HG03139 (cell line): ENCODE results near the gene GLT6D1.

Experiments
- ATAC-seq: cut with Tn5 transposase; IDR thresholded peaks from one replicate; pipeline ENCODE4 v1.9.1; 2021; ENCODE audit not compliant: unreplicated experiment

The GLT6D1 gene

DNA sequence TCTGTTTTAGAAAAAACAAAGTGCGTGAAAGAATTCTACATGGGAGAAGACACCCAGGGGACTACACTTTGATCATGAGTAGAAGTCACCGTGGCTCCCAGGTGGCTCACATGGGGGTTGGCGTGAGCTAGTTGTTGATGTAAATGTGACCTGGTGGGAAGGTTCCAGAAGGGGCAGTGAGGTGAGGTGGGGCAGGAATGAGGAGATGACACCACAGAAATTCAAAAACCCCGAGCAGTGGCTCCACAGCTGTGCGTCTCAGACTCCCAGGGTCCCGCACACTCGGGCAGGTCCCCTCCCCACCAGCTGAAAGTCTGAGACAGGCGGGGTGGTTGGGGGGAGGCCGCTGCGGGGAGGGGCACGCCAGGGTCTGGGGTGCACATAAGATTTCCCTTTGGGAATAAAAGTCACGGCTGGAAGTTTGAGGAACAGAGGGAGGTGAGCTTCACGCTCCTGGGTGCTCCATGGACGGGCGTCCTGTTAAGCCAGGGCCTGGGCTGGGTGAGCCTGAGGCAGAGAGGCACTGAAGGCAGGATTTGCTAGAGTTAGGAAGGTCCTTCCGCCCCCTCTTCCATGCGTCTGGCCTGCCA, 29.9 kb downstream of the GLT6D1 start:
- no peak for ATAC-seq

DNA sequence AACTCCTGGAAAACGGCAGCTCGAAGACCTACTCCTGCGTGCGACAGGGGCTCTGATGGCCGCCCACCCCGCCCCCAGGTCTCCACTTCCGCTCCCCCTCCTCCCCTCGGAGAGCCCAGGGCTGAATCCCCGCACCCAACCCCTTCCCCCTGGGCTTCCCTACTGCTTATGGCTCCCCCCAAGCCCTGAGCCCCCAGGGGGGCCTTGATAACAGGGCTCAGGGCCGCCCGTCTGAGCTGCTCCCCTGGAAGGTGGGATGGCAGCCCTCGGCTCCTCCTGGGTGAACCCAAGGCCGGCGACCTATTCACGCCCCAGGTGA, 30.4 kb downstream of the GLT6D1 start:
- ATAC-seq, result no peak

DNA sequence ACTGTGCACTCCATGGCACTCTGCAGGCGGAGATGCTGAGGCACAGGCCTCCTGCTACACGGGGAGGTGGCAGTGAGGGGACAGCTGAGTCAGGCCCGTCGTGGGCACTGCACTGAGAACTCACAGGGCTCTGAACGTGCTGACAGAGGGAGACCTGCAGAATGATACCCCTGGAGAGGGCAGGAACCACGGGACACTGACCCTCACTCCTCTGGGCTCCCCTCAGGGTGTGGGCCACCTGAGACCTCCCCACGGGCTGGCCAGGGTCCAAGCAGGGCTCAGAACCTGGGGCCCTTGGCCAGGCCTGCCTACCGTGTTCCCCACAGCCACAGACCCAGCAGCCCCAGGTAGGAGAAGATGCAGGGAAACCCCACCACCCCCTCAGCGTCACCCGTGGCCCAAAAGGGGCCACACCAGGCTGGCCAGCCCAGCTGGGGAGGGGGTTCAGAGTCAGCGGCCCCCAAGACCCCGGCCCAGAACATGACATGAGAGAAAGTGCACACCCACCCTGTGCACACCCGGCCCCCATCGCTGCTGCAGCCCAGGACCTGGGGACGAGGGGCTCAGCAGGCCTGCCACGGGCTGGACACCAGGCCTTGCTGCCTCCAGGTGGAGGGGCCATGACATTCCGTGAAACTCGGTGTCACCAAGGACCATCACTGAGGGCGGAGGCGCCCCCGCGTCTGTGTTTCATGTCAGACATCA, 30.9 kb downstream of the GLT6D1 start:
- no peak for ATAC-seq

DNA sequence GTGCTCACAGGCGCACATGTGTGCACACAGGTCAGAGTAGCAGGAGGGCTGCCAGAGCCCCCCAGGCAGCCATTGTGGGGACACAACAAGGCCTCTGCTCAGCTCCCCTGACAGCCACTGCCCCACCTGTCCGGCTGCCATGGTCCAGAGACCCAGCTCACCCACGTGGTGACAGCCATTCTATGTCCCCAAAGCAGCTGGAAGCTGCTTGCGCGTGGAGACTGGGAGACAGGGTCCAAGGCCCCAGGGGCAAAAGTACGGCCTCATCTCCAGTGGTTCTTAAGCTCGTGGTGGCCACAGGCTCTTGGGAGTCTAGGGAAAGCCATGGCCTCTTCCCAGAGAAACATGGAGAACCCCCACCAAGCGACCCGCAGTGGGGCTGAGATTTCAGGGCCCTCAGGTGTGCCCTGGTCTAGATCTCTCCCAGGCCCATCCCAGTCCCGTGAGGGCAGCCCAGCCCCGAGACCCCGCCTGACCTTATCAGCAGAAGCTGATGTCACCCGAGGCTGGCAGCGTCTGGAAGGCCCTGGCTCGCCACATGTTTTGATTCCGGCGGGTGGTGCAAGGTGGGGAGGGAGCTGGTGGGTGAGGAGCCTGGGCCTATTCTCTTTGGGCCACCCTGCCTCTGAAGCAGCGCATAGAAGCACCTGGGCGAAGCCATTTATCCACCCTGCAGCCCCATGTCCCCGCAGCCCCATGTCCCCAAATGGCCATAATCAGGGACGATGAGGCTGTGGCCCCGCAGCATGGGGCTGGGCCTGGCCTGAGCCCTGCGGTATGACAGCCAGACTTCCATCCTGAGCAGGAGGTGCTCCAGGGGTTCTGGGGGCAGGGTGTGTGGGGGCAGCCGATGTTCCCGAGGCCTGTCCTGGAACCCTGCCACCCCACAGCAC, 31.7 kb downstream of the GLT6D1 start:
- ATAC-seq, result no peak

- ATAC-seq, result no peak
Observed at GRCh38 chr9:135606885-135607259, 32.5 kb downstream of the GLT6D1 start.

GRCh38 chr9:135605238-135605781, 34.0 kb downstream of the GLT6D1 start:
- no peak for ATAC-seq

DNA sequence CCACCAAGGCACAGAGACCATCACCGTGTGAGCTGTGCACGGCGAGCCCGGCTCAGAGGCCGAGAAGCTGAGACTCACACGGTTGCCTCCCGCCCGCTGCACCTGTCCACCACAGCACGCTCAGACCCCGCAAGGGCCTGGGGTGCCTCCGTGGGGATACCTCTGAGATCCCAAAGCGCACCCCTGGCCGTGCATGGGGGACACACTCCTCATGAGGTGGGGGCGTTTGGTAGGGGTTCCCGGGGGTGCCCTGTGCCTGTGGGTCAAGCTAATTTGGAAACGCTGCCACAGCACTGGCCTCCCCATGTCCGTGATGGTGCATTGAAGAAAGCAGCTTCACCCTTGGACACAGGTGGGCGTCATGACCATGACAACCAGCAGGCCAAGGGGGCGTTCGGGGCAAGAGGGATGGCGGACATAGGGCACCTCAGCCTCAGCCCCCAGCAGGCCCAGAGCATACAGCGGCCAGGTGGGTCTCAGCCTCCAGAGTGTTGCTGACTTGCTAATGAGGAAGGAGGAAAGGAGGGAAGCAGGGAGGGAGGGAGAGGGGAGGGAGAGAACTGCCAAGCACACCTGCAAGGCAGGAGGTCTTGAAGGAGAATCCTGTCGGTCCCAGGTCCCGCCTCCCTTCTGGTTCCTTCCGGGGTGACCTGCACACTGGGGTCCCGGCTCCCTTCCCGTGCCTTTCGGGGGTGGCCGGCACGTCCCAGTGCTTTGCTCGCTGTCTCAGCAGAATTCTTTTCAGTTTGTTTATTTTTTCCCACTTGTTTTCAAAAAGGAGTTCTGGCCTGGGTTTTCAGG, 34.7 kb downstream of the GLT6D1 start:
- ATAC-seq, result no peak

DNA sequence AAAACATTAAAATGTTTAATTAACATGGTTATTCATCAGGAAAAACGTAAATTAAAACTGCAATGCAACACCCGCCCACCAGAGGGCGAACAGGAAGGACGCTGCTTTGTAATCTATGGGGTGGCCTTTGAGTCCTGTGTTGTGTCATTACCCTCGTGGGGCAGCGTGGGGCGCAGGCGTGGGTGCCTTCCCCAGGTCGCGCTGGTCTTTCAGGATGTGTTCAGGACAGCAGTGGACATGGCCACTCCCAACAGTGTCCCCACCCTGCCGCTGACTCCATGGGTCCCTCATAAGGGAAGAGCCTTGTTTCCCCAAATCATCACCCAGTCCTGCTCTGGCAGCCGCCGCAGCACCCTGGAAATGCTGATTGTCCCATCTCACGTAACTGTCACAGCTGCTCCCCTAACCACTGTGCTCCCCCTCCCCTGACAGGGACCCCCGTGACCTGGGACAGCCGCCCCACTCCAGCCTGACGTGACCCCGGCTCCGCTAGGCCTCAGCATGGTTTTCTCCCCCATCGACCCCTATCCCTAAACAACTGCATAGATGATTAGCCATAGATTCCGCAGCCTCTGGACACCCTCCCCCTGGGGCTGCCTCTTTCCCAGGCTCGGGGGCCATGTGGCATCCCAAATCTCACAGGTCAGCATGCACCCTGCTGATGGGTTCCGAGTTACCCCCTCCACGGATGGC, 36.4 kb downstream of the GLT6D1 start:
- ATAC-seq, result no peak

DNA sequence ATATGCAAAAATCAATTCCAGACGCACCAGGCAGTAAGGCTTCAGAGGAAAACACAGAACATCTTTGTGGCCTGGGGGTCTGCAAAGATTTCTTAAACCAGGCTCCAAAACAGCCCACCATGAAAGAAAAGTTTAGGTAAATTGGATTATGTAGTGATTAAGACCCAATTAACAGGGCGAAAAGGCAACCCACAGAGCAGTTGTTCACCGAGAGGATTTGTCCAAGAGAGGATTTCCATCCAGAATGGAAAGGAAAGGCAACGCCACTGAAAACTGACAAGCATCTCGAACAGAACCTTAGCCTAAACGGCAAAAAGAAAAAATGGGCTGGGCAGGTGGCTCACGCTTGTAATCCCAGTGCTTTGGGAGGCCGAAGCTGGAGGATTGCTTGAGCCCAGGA, 37.4 kb downstream of the GLT6D1 start:
- no peak for ATAC-seq

DNA sequence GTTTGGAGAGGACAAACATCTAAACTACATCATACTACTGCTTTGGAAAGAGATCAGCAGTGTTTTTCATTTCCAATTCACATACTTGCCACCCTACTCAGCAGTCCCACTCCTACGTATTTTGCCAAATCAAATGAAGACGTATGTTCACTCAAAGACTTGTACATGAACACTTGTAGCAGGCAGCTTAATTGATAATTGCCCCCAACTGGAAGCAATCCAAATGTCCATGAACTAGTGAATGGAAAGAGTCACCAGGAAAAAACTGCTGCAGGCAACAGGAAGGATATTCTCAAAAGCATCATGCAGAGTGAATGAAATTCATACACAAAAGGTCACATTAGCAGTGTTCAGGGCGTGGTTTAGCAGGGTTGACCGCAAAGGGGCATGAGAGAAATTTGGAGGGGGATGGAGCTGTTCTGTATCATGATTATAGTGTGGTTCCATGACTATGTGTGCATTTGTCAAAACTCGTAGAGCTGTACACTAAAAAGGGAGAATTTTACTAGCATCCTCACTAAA, 39.0 kb downstream of the GLT6D1 start:
- no peak for ATAC-seq

GRCh38 chr9:135596211-135596610, 43.1 kb downstream of the GLT6D1 start:
- no peak for ATAC-seq

DNA sequence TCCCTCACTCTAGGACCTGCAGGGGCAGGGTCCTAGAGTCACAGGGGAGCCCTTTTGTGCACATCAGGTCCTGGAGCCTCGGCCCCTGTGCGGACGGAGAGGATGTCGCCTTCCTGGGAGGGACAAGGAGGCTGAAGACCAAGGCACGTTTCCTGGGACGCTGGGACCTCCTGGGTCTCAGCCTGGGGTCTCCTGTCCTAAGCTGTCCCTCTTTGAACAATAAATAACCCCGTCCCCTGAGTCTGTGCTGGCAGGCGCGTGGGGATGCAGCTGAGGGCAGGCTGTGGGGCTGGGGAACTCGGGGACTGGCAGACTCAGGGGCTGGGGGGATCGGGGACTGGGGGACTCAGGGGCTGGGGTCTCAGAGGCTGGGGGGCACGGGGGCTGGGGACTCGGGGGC, 46.7 kb downstream of the GLT6D1 start:
- ATAC-seq, result no peak

DNA sequence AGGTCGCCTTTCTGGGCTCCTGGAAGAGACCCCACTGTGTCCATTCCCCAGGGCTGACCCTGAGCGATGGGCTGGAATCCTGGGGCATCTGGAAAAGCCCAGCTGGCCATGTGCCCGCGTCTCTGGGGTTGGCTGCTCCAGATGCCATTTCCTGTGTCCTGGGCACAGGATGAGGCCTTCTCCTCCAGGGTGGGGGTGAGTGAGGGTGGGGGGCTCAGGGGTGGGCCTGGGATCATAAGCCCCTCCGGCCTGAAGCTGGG, 47.1 kb downstream of the GLT6D1 start:
- no peak for ATAC-seq

DNA sequence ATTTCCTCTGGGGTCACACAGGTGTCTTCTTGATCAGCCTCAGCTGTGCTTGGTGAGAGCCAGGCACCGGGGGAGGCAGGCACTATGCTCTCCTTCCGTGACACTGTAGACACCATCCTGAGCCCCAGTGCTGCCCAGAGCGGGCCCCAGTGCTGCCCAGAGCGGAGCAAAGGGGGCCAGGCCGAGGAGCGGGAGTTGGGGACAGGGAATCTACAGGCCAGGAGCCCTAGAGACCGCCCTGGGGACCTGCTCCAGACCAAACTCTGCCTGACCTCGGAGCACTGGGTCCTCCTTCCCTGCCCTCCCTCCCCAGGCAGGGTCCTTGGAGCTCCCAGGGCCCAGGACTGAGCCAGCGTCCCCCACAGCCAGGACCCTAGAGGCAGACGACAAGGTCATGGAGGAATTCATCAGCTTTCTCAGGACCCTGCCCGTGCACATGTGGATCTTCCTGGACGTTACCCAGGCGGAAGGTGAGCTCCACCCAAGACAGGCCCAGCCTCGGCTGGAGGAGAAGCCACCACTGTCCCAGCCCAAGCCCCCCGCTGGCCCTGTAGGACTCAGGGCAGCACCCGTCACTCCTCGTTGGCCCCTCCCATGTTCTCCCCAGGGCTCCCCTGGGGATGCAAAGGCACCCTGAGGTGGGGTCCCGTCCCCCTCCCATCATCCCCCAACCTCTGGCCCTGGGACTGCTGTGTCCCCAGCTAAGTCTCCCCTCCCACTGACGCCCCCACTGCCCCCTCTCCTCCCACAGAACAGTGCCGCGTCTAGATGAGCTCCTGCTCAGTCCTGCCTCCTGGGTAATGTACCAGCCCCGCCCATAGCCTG, 47.6 kb downstream of the GLT6D1 start:
- no peak for ATAC-seq

- no peak for ATAC-seq
Observed at GRCh38 chr9:135590486-135591079, 48.8 kb downstream of the GLT6D1 start.

DNA sequence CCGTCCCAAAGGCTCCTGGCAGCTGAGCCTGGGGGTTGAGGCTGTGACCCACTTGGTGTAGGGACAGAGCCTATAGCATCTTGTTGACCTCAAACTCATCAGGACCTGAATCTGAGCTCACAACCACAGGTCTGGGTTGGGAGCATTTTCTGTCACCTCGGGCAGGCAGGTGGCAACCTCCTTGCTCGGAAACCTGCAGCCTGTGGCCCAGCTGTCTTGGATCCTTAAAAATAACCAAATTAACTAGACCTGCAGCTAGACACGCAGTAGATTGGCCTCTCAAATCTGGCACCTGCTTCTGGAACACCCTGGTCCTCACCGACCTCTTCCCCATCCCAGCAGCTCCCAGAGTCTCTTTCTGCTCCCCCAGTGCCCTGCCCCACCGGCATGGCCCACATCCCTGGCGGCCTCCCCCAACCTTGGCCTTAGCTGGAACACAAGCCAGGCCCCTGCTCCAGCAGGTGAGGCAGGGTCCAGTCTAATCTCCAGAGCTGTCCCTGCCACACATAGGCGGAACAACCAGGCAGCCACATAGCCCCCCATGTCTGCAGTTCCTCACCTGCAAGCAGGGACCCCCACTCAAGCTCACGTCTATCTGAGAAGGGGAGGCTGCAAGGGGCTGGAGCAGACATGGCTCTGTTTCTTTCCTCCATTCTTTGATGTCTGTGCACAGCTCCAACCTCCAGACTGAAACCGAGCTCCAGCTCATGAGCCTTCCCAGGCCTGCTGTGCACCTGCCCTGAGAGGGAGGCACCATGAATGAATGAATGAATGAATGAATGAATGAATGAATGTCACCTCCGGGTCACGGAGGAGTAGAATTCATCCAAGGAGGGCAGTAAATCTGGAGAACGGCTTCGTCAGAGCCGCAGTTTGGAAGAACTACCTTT, 49.5 kb downstream of the GLT6D1 start:
- no peak for ATAC-seq

DNA sequence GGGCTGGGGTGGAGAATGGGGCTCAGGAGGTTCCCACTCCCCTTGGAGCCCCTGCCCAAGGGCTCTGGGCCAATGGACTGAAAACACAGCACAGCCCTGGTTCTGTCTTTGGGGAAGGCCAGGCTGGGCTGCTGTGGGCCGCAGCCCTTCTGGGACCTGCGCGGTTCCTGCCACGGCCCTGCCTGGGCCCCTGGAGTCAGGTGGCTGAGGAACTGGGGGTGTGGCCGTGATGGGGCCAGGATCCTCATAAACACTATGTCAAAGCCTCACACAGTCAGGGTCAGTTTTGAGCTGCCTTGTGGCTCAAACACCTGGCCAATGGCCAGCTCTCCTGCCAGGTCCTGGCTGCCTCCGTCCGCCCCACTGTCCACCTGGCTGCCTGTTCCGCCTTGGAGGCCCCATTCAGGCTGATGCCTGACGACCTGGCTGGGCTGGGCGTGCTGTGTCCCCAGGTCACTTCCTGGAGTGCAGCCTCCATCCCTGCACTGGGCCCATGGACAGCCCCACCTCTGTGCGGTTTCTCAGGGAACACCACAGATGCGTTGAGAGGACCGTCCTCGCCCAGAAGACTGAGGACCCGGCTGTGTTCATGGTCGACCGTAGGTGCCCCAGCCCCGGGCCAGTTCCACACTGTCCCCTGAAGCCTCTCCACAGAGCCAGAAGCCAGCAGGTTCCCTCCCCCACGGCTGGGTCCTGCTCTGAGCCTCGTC, 50.3 kb downstream of the GLT6D1 start:
- ATAC-seq, result no peak

DNA sequence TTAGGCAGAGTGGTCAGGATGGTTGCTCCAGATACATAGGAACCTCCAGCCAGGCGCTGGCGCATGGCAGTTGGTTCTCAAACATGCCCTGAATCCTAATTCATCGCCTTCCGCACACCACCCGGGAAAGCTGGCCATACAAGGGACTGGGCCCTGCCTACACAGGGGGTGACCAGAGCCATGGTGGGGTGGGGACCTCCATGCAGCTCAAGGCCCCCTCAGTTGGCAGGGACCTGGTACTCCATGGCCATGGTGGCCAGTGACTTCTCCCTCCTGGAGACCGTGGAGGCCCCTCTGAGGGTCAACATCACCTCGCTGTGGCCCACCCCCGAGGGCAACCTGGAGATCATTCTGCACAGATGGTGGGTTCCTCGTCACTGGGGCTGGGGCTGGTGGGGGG, 51.0 kb downstream of the GLT6D1 start:
- ATAC-seq, result no peak
